Esophagus squamous epithelium (tissue), 5 donors: Measurements from ENCODE around the gene SLC1A3. TPM values are rescaled to one million over a fixed set of nuclear protein-coding genes. Genes with fewer than 3 reads are reported as not detected.
A peak's percentile ranks its signal among the peaks of the same experiment; 100 is the strongest.

Source experiments
- DNase-seq: peaks from one replicate; lab custom pipeline; 2025; lab: John Stamatoyannopoulos, UW
- H3K27ac ChIP-seq, 4 donors: fragments of 200-600 bp; sonication (generic); one replicate each; pipeline ENCODE4 v1.5.1; 2016 to 2019; ENCODE audit warnings: mild to moderate bottlenecking in 1 of 4
- H3K27me3 ChIP-seq, 4 donors: fragments of 200-600 bp; sonication (generic); 1 replicate in 3 of 4; 2 replicates in 1 of 4; pipeline versions ENCODE4 v1.5.1 to v1.6.0; 2017 to 2021; ENCODE audit warnings: antibody characterized with exemption in 1 of 4
- H3K36me3 ChIP-seq, 3 donors: fragments of 200-600 bp; sonication (generic); one replicate each; pipeline ENCODE4 v1.5.1; 2016 to 2019
- H3K4me1 ChIP-seq, 3 donors: fragments of 200-600 bp; sonication (generic); one replicate each; pipeline ENCODE4 v1.5.1; 2017 to 2019
- H3K4me3 ChIP-seq, 4 donors: fragments of 200-600 bp; sonication (generic); 1 replicate in 3 of 4; 2 replicates in 1 of 4; pipeline ENCODE4 v1.5.1; 2016 to 2019; ENCODE audit warnings: mild to moderate bottlenecking in 2 of 4, moderate library complexity in 1 of 4
- H3K9me3 ChIP-seq, 3 donors: fragments of 200-600 bp; sonication (generic); one replicate each; pipeline ENCODE4 v1.5.1; 2016 to 2019
- POLR2A ChIP-seq, 4 donors: fragments of 450-650 bp; IDR thresholded peaks; one replicate each; pipeline ENCODE4 v1.6.1; 2017; ENCODE audit warnings: antibody characterized with exemption in 4 of 4, mild to moderate bottlenecking in 4 of 4, moderate library complexity in 3 of 4
- WGBS, 2 donors: methylation state at CpG; one replicate each; pipeline ENCODE4 v1.1.5; 2018; 5-methylcytosine and 5-hydroxymethylcytosine counted together
- intact Hi-C: fragments of 100-400 bp; cut with DNase I; formaldehyde crosslinking; loops from one replicate; pipeline ENCODE4 v1.15.0; 2022
- total RNA-seq, 4 donors: library from RNA; depleted of rRNA; stranded (reverse); fragments of >200 nt; gene quantifications; one replicate each; pipeline ENCODE4 v1.1.0, GENCODE V29; 2016
- TF ChIP-seq, protein P1 (sequence below), 6 experiments: fragments of 450-650 bp in 4 of 6; fragments of 200-600 bp in 2 of 6; sonication (generic) in 2 of 6; IDR thresholded peaks; one replicate each; pipeline ENCODE4 v1.5.1; 2016 to 2019; ENCODE audit warnings: antibody characterized with exemption in 6 of 6, mild to moderate bottlenecking in 4 of 6, moderate library complexity in 4 of 6
- donor health status: DM: yes; HTN: yes; CAD: no.

Gene SLC1A3
- total RNA-seq, 4 donors from 2014 or later: 16.2 to 54.8 (median 31.4) TPM

DNA sequence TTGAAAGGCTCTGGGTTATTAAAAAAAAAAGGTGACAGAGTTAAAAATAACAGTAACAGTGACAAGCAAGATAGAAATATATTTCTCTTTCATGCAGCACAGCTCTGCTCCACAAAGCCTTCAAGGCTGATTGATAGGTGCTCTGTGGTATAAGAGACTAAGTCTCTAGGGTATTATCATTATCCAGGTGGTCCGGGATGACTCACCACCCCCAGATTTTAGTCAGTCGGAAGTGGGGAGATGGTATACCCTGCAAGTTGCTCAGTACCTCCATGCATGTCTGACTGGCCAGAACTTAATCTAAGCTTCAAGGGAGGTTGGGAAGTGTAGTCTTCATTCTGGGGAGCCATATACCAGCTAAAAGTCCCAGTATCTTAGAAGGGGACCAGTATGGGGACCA is 76.1 kb downstream of the SLC1A3 start:
- H3K4me1 ChIP-seq: peaks cover 0 to 5% (median 0%) of the 10 kb centered on the region in 3 donors
- 88 to 91% methylated on average over 2 of the region's 2 CpGs for WGBS, 2 donors
- no peak for DNase-seq
- no peaks in the 10 kb centered on the region for H3K9me3 ChIP-seq
- intact Hi-C loops: no loop called here
- no peak overlapping the region for H3K27ac ChIP-seq
- H3K36me3 ChIP-seq: peaks cover 0 to 15% (median 0%) of the 10 kb centered on the region in 3 donors
- H3K27me3 ChIP-seq: no peaks in the 10 kb centered on the region
- no peak overlapping the region for H3K4me3 ChIP-seq
- TF ChIP-seq POLR2A (IDR thresholded peaks at IDR 0.05): no peak
- TF ChIP-seq, protein P1, sequence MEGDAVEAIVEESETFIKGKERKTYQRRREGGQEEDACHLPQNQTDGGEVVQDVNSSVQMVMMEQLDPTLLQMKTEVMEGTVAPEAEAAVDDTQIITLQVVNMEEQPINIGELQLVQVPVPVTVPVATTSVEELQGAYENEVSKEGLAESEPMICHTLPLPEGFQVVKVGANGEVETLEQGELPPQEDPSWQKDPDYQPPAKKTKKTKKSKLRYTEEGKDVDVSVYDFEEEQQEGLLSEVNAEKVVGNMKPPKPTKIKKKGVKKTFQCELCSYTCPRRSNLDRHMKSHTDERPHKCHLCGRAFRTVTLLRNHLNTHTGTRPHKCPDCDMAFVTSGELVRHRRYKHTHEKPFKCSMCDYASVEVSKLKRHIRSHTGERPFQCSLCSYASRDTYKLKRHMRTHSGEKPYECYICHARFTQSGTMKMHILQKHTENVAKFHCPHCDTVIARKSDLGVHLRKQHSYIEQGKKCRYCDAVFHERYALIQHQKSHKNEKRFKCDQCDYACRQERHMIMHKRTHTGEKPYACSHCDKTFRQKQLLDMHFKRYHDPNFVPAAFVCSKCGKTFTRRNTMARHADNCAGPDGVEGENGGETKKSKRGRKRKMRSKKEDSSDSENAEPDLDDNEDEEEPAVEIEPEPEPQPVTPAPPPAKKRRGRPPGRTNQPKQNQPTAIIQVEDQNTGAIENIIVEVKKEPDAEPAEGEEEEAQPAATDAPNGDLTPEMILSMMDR (IDR thresholded peaks at IDR 0.05): no peak

DNA sequence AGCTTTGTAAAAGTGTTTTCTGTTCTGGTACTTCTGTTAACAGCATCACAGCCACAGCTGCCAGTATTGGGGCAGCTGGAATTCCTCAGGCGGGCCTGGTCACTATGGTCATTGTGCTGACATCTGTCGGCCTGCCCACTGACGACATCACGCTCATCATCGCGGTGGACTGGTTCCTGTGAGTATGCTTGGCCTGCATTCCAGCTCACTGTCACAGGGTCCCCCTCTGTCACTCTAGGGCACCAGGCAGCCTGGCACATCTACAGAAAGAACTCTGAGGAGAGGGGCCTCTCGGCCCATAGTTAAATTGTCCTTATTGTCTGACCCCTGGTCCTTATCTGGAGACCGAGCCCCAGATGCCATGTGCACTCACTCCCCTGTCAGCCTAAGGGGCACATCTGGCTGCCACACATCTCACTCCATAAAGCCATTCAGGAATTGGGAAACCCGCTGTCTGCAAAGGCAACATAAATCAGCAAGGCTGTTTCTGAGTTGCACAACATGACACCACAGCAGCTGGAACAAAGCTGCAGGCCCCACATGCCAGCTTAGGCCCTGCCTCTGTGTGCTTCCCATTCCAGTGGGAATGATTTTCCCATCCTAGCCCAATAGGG is 77.5 kb downstream of the SLC1A3 start:
- no peak for DNase-seq
- Histone ChIP-seq H3K27me3 (no peaks in the 10 kb centered on the region), H3K27ac (peak overlapping the region in 2 of 4 donors; percentile 48 to 55), H3K4me1 (peaks cover 0 to 5% (median 0%) of the 10 kb centered on the region in 3 donors), H3K36me3 (peaks cover 0 to 15% (median 0%) of the 10 kb centered on the region in 3 donors), H3K9me3 (no peaks in the 10 kb centered on the region), H3K4me3 (no peak overlapping the region)
- no peak for TF ChIP-seq POLR2A (IDR thresholded peaks at IDR 0.05)
- TF ChIP-seq, protein P1 (IDR thresholded peaks at IDR 0.05): no peak
- 69 to 90% methylated on average over 8 to 9 of the region's 9 CpGs for WGBS, 2 donors
- intact Hi-C loops: no loop called here

DNA sequence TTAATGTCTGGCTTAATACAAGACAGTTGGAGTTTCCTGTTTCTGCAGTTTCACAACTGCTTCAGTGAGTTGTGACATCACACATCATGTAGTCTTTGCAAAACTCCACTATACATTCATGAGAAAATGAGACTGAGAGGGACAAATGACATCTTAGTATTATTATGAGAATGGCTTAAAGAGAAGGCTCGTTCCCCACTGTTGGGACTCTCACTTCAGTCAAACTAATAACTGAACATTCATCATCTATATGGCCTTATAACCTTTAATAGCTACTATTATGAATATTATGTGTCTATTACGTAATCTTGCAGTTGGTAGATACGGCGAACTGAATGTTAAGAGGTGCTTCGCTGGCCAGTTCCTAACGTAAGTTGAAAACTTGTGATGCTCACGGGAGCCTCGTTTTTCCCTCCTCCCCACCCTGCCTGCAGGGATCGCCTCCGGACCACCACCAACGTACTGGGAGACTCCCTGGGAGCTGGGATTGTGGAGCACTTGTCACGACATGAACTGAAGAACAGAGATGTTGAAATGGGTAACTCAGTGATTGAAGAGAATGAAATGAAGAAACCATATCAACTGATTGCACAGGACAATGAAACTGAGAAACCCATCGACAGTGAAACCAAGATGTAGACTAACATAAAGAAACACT is 79.4 kb downstream of the SLC1A3 start:
- H3K27ac ChIP-seq: no peak overlapping the region
- H3K9me3 ChIP-seq: no peaks in the 10 kb centered on the region
- no peak for DNase-seq
- TF ChIP-seq, protein P1 (IDR thresholded peaks at IDR 0.05): no peak
- H3K36me3 ChIP-seq: peaks cover 0 to 10% (median 0%) of the 10 kb centered on the region in 3 donors
- WGBS, 2 donors: 63 to 82% methylated on average over 12 to 13 of the region's 13 CpGs
- no peak overlapping the region for H3K4me3 ChIP-seq
- intact Hi-C loops: no loop called here
- H3K4me1 ChIP-seq: peaks cover 0 to 18% (median 3%) of the 10 kb centered on the region in 3 donors
- H3K27me3 ChIP-seq: no peaks in the 10 kb centered on the region

DNA sequence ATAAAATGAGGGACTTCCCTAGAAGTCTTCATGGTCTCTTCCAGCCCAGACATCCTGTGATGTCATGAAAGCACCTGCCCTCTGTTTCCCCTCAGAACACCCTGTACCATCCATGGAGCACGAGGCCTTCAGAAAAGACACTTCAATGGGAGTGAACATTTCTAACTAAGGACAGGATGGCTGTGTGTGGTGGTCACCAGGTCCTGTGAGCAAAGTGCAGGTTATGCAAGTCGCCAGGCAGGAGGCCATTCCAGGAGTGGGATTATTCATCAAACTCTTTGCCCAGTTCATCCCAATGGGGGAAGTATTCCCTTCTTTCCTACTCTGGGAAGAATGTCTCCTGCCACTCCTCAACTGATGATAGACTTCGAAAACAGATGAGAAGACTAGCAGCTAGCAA is 80.5 kb downstream of the SLC1A3 start:
- H3K27me3 ChIP-seq: no peaks in the 10 kb centered on the region
- no peak for DNase-seq
- intact Hi-C loops: no loop called here
- 92% methylated on average over 2 of the region's 3 CpGs for WGBS, 2 donors
- peaks cover 0 to 10% (median 0%) of the 10 kb centered on the region in 3 donors for H3K36me3 ChIP-seq
- no peaks in the 10 kb centered on the region for H3K9me3 ChIP-seq
- peaks cover 0 to 29% (median 13%) of the 10 kb centered on the region in 3 donors for H3K4me1 ChIP-seq
- H3K27ac ChIP-seq: no peak overlapping the region
- TF ChIP-seq, protein P1 (IDR thresholded peaks at IDR 0.05): no peak
- TF ChIP-seq POLR2A (IDR thresholded peaks at IDR 0.05): no peak
- no peak overlapping the region for H3K4me3 ChIP-seq

DNA sequence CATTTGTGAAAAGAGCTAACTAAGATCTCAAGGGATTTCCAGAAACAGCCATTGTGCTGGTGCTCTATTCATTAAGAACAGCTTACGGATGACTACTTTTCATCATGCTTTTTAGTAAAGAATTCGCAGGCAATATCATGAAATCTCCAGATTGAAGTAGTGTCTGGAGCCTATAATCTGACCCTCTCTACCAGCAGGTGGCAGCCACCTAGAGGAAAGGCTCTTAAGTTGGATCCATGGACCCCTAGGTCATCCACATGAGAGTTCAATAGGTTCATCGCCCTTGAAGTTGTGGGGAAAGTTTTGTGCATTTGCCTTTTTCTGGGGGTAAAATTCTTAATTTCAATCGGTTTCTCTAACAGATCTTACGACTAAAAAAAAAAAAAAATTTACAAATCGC is 82.3 kb downstream of the SLC1A3 start:
- no peak overlapping the region for H3K4me3 ChIP-seq
- DNase-seq: no peak
- 85 to 91% methylated on average over 6 of the region's 6 CpGs for WGBS, 2 donors
- intact Hi-C loops: no loop called here
- TF ChIP-seq, protein P1 (IDR thresholded peaks at IDR 0.05): peak in 2 of 6 experiments; percentile 9 to 30
- no peak for TF ChIP-seq POLR2A (IDR thresholded peaks at IDR 0.05)
- no peak overlapping the region for H3K27ac ChIP-seq
- H3K4me1 ChIP-seq: peaks cover 4 to 38% (median 21%) of the 10 kb centered on the region in 3 donors
- peaks cover 0 to 7% (median 0%) of the 10 kb centered on the region in 3 donors for H3K36me3 ChIP-seq
- no peaks in the 10 kb centered on the region for H3K9me3 ChIP-seq
- peaks cover 0 to 12% (median 0%) of the 10 kb centered on the region in 4 donors for H3K27me3 ChIP-seq
